K562 (cell line): Measurements from ENCODE around the gene LAPTM5. TPM values are rescaled to one million over a fixed set of nuclear protein-coding genes. Genes with fewer than 3 reads are reported as not detected.
A peak's percentile ranks its signal among the peaks of the same experiment; 100 is the strongest.

ENCODE experiments used
- CCNT2 ChIP-seq: IDR thresholded peaks from 2 replicates; pipeline ENCODE4 v1.6.1; 2011; ENCODE audit warnings: borderline replicate concordance, low read depth, mild to moderate bottlenecking, moderate library complexity, mixed read lengths, low read length; ENCODE audit not compliant: insufficient read length; ENCODE audit errors: extremely low read depth
- FOXA3 ChIP-seq, 2 experiments: fragments of 450-650 bp in 1 of 2; sonication (generic) in 1 of 2; formaldehyde crosslinking; IDR thresholded peaks in 1 of 2; conservative IDR thresholded peaks in 1 of 2; 2 replicates each; pipeline versions ENCODE4 v1.4.0 to v1.8.0; 2020 to 2022; ENCODE audit warnings: mild to moderate bottlenecking in 2 of 2, missing genetic modification reagents in 1 of 2
- MAFF ChIP-seq: IDR thresholded peaks from 2 replicates; pipeline ENCODE4 v1.6.1; 2012; ENCODE audit warnings: low read length, improper control_type of control experiment
- MAFK ChIP-seq: IDR thresholded peaks from 2 replicates; pipeline ENCODE4 v1.6.1; 2011; ENCODE audit warnings: low read length, improper control_type of control experiment
- MBD2 ChIP-seq: sonication (generic); IDR thresholded peaks from 2 replicates; pipeline ENCODE4 v1.6.1; 2016; ENCODE audit warnings: low read depth, borderline replicate concordance
- NFRKB ChIP-seq: fragments of 450-650 bp; IDR thresholded peaks from 2 replicates; pipeline ENCODE4 v1.6.1; 2016; ENCODE audit warnings: low read depth
- NR2C1 ChIP-seq, 2 experiments: fragments of 450-650 bp; IDR thresholded peaks; 2 replicates each; pipeline ENCODE4 v1.6.1; 2017; ENCODE audit warnings: mild to moderate bottlenecking in 2 of 2, antibody characterized with exemption in 1 of 2, inconsistent platforms in 1 of 2, missing compliant biosample characterization in 1 of 2, missing genetic modification characterization in 1 of 2
- PBX2 ChIP-seq, 2 experiments: IDR thresholded peaks in 1 of 2; conservative IDR thresholded peaks in 1 of 2; 2 replicates each; pipeline ENCODE4 v1.6.1; 2016; ENCODE audit warnings: low read depth in 2 of 2, mild to moderate bottlenecking in 1 of 2, missing compliant biosample characterization in 1 of 2, missing genetic modification characterization in 1 of 2, moderate library complexity in 1 of 2
- POLR2AphosphoS5 ChIP-seq: IDR thresholded peaks from 2 replicates; pipeline ENCODE4 v1.6.1; 2011; ENCODE audit warnings: mild to moderate bottlenecking, low read depth, low read length, moderate library complexity; ENCODE audit not compliant: control insufficient read depth, insufficient read depth
- RBBP5 ChIP-seq: fragments of 200-600 bp; sonication (generic); IDR thresholded peaks from 2 replicates; pipeline ENCODE4 v1.6.1; 2012; ENCODE audit warnings: borderline replicate concordance, mild to moderate bottlenecking, low read length, control low read depth, inconsistent platforms; ENCODE audit not compliant: insufficient read depth, poor library complexity, severe bottlenecking
- SP2 ChIP-seq: IDR thresholded peaks from 2 replicates; pipeline ENCODE4 v1.6.1; 2011; ENCODE audit warnings: mild to moderate bottlenecking, low read depth, low read length, moderate library complexity; ENCODE audit not compliant: poor library complexity, severe bottlenecking; ENCODE audit errors: extremely low read depth
- SPI1 ChIP-seq: IDR thresholded peaks from 2 replicates; pipeline ENCODE4 v1.6.1; 2011; ENCODE audit warnings: low read depth, low read length, control low read depth, borderline replicate concordance
- TAF7 ChIP-seq: fragments of 450-650 bp; IDR thresholded peaks from 2 replicates; pipeline ENCODE4 v1.6.1; 2016; ENCODE audit warnings: missing genetic modification characterization, missing compliant biosample characterization
- THAP12 ChIP-seq: fragments of 250-450 bp; sonication (Bioruptor Pico); IDR thresholded peaks from 2 replicates; pipeline ENCODE4 v1.9.0; 2021; ENCODE audit warnings: mild to moderate bottlenecking, inconsistent platforms
- TRIM28 ChIP-seq: fragments of 450-650 bp; IDR thresholded peaks from 2 replicates; pipeline ENCODE4 v1.6.1; 2017
- ZNF121 ChIP-seq: sonication (generic); formaldehyde crosslinking; conservative IDR thresholded peaks from 2 replicates; pipeline ENCODE4 v1.8.0; 2022; ENCODE audit warnings: missing genetic modification reagents
- ZNF561 ChIP-seq: fragments of 450-650 bp; formaldehyde crosslinking; conservative IDR thresholded peaks from 2 replicates; pipeline ENCODE4 v1.4.0; 2020; ENCODE audit warnings: mild to moderate bottlenecking, moderate library complexity
- ZNF79 ChIP-seq: fragments of 250-450 bp; sonication (Bioruptor Pico); IDR thresholded peaks from 2 replicates; pipeline ENCODE4 v1.4.0; 2020; ENCODE audit warnings: low read depth, mild to moderate bottlenecking, moderate library complexity
- polyA plus RNA-seq, 8 experiments: library from polyadenylated mRNA; depleted of rRNA in 4 of 8; stranded (reverse) in 5 of 8; unstranded in 3 of 8; fragments of >200 nt; fragmentation: Nextera tagmentation in 2 of 8; fragmentation: Illumina TruSeq in 1 of 8; extraction: Ambion mirVana in 2 of 8; extraction: Trizol in 1 of 8; gene quantifications; 2 replicates each; pipeline versions ENCODE4 v1.2.1 to v1.2.3, GENCODE V29; 2011 to 2014; ENCODE audit warnings: inconsistent platforms in 1 of 8, missing spikeins in 1 of 8
- total RNA-seq, 7 experiments: library from RNA; depleted of rRNA in 6 of 7; stranded (reverse); fragments of >200 nt in 6 of 7; fragmentation: Illumina TruSeq in 2 of 7; extraction: Trizol in 2 of 7; gene quantifications; 2 replicates each; pipeline versions ENCODE4 v1.2.1 to v1.2.3, GENCODE V29; 2011 to 2021; ENCODE audit warnings: low replicate concordance in 1 of 7

LAPTM5 gene
- total and polyA plus RNA-seq, 9 of the 15 experiments (the other 6 are each of a cell fraction or from before 2014, with no cell fraction given), result 2.4 to 47.3 (median 20.3) TPM

- TF ChIP-seq THAP12 (CRISPR knock-in tag), result peak; percentile 68
- peak; percentile 69 for TF ChIP-seq TAF7
- TF ChIP-seq MBD2, result peak; percentile 99
- no peak for TF ChIP-seq PBX2 (CRISPR knock-in tag; IDR thresholded peaks at IDR 0.05; ENCODE audit: low read depth)
- peak; percentile 78 for TF ChIP-seq PBX2 (tag; conservative IDR thresholded peaks at IDR 0.05; ENCODE audit: low read depth)
- peak; percentile 48 to 75; a peak in 2 of 4 replicates for TF ChIP-seq FOXA3 (CRISPR knock-in tag; conservative IDR thresholded peaks at IDR 0.05 in 1 of 2, IDR thresholded peaks at IDR 0.05 in 1 of 2)
- TF ChIP-seq ZNF561, result 0 out of 2 replicates have a peak, but pooled peaks have one; percentile 14
- peak; percentile 38; the same call in 1 of the 2 replicates for TF ChIP-seq MAFK
- no peak for TF ChIP-seq ZNF121
- TF ChIP-seq TRIM28, result peak; percentile 95
- TF ChIP-seq NFRKB, result peak; percentile 88
- TF ChIP-seq MAFF, result peak; percentile 32; the same call in 1 of the 2 replicates
- peak; percentile 38 for TF ChIP-seq RBBP5
- peak; percentile 87 for TF ChIP-seq NR2C1 (IDR thresholded peaks at IDR 0.05)
- TF ChIP-seq NR2C1 (tag; IDR thresholded peaks at IDR 0.05), result peak; percentile 90
- TF ChIP-seq SPI1, result peak; percentile 21; the same call in 1 of the 2 replicates
- TF ChIP-seq SP2, result no peak
- peak; percentile 100 for TF ChIP-seq CCNT2
- peak; percentile 100 for TF ChIP-seq POLR2AphosphoS5
- no peak; the same call in none of the 2 replicates for TF ChIP-seq ZNF79 (CRISPR knock-in tag)
Observed at GRCh38 chr1:30768830-30769718, 11.5 kb upstream of the LAPTM5 start (continued).
